ENCODE results near the gene PPP3R1.

The PPP3R1 gene

GRCh38 chr2:68226794-68227193, 25.5 kb downstream of the PPP3R1 start:
- H3K4me1 ChIP-seq (ENCODE audit: insufficient read depth, low read length) = peaks cover 67% of the 10 kb centered on the region
- peak overlapping the region; percentile 64 for H3K27ac ChIP-seq (ENCODE audit: low read depth, low read length)
- H3K4me3 ChIP-seq (ENCODE audit: low read depth in 1 of 2, low read length in 2 of 2) = no peak overlapping the region
- H3K27me3 ChIP-seq (ENCODE audit: control insufficient read depth in 1 of 2, insufficient read depth in 2 of 2, low read length in 2 of 2) = no peaks in the 10 kb centered on the region
- no peaks in the 10 kb centered on the region for H3K9me3 ChIP-seq (ENCODE audit: low read length)
- H3K36me3 ChIP-seq (ENCODE audit: insufficient read depth, low read length) = no peaks in the 10 kb centered on the region
- H3K9ac ChIP-seq (ENCODE audit: low read length) = no peak overlapping the region

GRCh38 chr2:68225119-68225632, 27.2 kb downstream of the PPP3R1 start:
- Histone ChIP-seq H3K27ac (ENCODE audit: low read depth, low read length) (no peak overlapping the region), H3K4me3 (ENCODE audit: low read depth in 1 of 2, low read length in 2 of 2) (no peak overlapping the region), H3K36me3 (ENCODE audit: insufficient read depth, low read length) (no peaks in the 10 kb centered on the region), H3K4me1 (ENCODE audit: insufficient read depth, low read length) (peaks cover 53% of the 10 kb centered on the region), H3K27me3 (ENCODE audit: control insufficient read depth in 1 of 2, insufficient read depth in 2 of 2, low read length in 2 of 2) (no peaks in the 10 kb centered on the region), H3K9ac (ENCODE audit: low read length) (no peak overlapping the region), H3K9me3 (ENCODE audit: low read length) (no peaks in the 10 kb centered on the region)

- no peak overlapping the region for H3K4me3 ChIP-seq (ENCODE audit: low read depth in 1 of 2, low read length in 2 of 2)
- no peak overlapping the region for H3K9ac ChIP-seq (ENCODE audit: low read length)
- no peaks in the 10 kb centered on the region for H3K27me3 ChIP-seq (ENCODE audit: control insufficient read depth in 1 of 2, insufficient read depth in 2 of 2, low read length in 2 of 2)
- no peak overlapping the region for H3K27ac ChIP-seq (ENCODE audit: low read depth, low read length)
- H3K4me1 ChIP-seq (ENCODE audit: insufficient read depth, low read length) = peaks cover 65% of the 10 kb centered on the region
- H3K9me3 ChIP-seq (ENCODE audit: low read length) = no peaks in the 10 kb centered on the region
- H3K36me3 ChIP-seq (ENCODE audit: insufficient read depth, low read length) = no peaks in the 10 kb centered on the region
Measured at GRCh38 chr2:68223419-68223818, 28.9 kb downstream of the PPP3R1 start.

- no peak overlapping the region for H3K9ac ChIP-seq (ENCODE audit: low read length)
- H3K4me1 ChIP-seq (ENCODE audit: insufficient read depth, low read length) = peaks cover 59% of the 10 kb centered on the region
- H3K9me3 ChIP-seq (ENCODE audit: low read length) = no peaks in the 10 kb centered on the region
- H3K36me3 ChIP-seq (ENCODE audit: insufficient read depth, low read length) = no peaks in the 10 kb centered on the region
- H3K4me3 ChIP-seq (ENCODE audit: low read depth in 1 of 2, low read length in 2 of 2) = no peak overlapping the region
- H3K27me3 ChIP-seq (ENCODE audit: control insufficient read depth in 1 of 2, insufficient read depth in 2 of 2, low read length in 2 of 2) = no peaks in the 10 kb centered on the region
- H3K27ac ChIP-seq (ENCODE audit: low read depth, low read length) = no peak overlapping the region
Measured at GRCh38 chr2:68222287-68222686, 30.0 kb downstream of the PPP3R1 start.

GRCh38 chr2:68218343-68218901, 33.9 kb downstream of the PPP3R1 start:
- no peak overlapping the region for H3K27ac ChIP-seq (ENCODE audit: low read depth, low read length)

GRCh38 chr2:68217729-68218128, 34.6 kb downstream of the PPP3R1 start:
- Histone ChIP-seq H3K36me3 (ENCODE audit: insufficient read depth, low read length) (no peaks in the 10 kb centered on the region), H3K4me3 (ENCODE audit: low read depth in 1 of 2, low read length in 2 of 2) (no peak overlapping the region), H3K9me3 (ENCODE audit: low read length) (no peaks in the 10 kb centered on the region), H3K4me1 (ENCODE audit: insufficient read depth, low read length) (peaks cover 34% of the 10 kb centered on the region), H3K9ac (ENCODE audit: low read length) (no peak overlapping the region), H3K27me3 (ENCODE audit: control insufficient read depth in 1 of 2, insufficient read depth in 2 of 2, low read length in 2 of 2) (no peaks in the 10 kb centered on the region), H3K27ac (ENCODE audit: low read depth, low read length) (no peak overlapping the region)

More at GRCh38 chr2:68218343-68218901, 33.9 kb downstream of the PPP3R1 start:
- no peak overlapping the region for H3K9ac ChIP-seq (ENCODE audit: low read length)
- no peaks in the 10 kb centered on the region for H3K9me3 ChIP-seq (ENCODE audit: low read length)
- no peaks in the 10 kb centered on the region for H3K36me3 ChIP-seq (ENCODE audit: insufficient read depth, low read length)
- no peak overlapping the region for H3K4me3 ChIP-seq (ENCODE audit: low read depth in 1 of 2, low read length in 2 of 2)
- H3K4me1 ChIP-seq (ENCODE audit: insufficient read depth, low read length) = peaks cover 38% of the 10 kb centered on the region
- H3K27me3 ChIP-seq (ENCODE audit: control insufficient read depth in 1 of 2, insufficient read depth in 2 of 2, low read length in 2 of 2) = no peaks in the 10 kb centered on the region

GRCh38 chr2:68216454-68217310, 35.6 kb downstream of the PPP3R1 start:
- H3K27me3 ChIP-seq (ENCODE audit: control insufficient read depth in 1 of 2, insufficient read depth in 2 of 2, low read length in 2 of 2) = no peaks in the 10 kb centered on the region
- H3K9me3 ChIP-seq (ENCODE audit: low read length) = no peaks in the 10 kb centered on the region
- H3K36me3 ChIP-seq (ENCODE audit: insufficient read depth, low read length) = peaks cover under 1% of the 10 kb centered on the region
- H3K9ac ChIP-seq (ENCODE audit: low read length) = no peak overlapping the region
- peaks cover 27% of the 10 kb centered on the region for H3K4me1 ChIP-seq (ENCODE audit: insufficient read depth, low read length)
- no peak overlapping the region for H3K4me3 ChIP-seq (ENCODE audit: low read depth in 1 of 2, low read length in 2 of 2)
- no peak overlapping the region for H3K27ac ChIP-seq (ENCODE audit: low read depth, low read length)

- Histone ChIP-seq H3K4me3 (ENCODE audit: low read depth in 1 of 2, low read length in 2 of 2) (no peak overlapping the region), H3K27ac (ENCODE audit: low read depth, low read length) (no peak overlapping the region), H3K9me3 (ENCODE audit: low read length) (no peaks in the 10 kb centered on the region), H3K4me1 (ENCODE audit: insufficient read depth, low read length) (peaks cover 20% of the 10 kb centered on the region), H3K36me3 (ENCODE audit: insufficient read depth, low read length) (peaks cover 5% of the 10 kb centered on the region), H3K27me3 (ENCODE audit: control insufficient read depth in 1 of 2, insufficient read depth in 2 of 2, low read length in 2 of 2) (no peaks in the 10 kb centered on the region), H3K9ac (ENCODE audit: low read length) (no peak overlapping the region)
Measured at GRCh38 chr2:68214381-68214780, 38.0 kb downstream of the PPP3R1 start.

- Histone ChIP-seq H3K4me3 (ENCODE audit: low read depth in 1 of 2, low read length in 2 of 2) (no peak overlapping the region), H3K9ac (ENCODE audit: low read length) (no peak overlapping the region), H3K9me3 (ENCODE audit: low read length) (no peaks in the 10 kb centered on the region), H3K36me3 (ENCODE audit: insufficient read depth, low read length) (peaks cover 5% of the 10 kb centered on the region), H3K27ac (ENCODE audit: low read depth, low read length) (no peak overlapping the region), H3K4me1 (ENCODE audit: insufficient read depth, low read length) (peaks cover 15% of the 10 kb centered on the region), H3K27me3 (ENCODE audit: control insufficient read depth in 1 of 2, insufficient read depth in 2 of 2, low read length in 2 of 2) (no peaks in the 10 kb centered on the region)
Measured at GRCh38 chr2:68206793-68207192, 45.5 kb downstream of the PPP3R1 start.

GRCh38 chr2:68203587-68203986, 48.7 kb downstream of the PPP3R1 start:
- Histone ChIP-seq H3K4me1 (ENCODE audit: insufficient read depth, low read length) (peaks cover 15% of the 10 kb centered on the region), H3K27ac (ENCODE audit: low read depth, low read length) (no peak overlapping the region), H3K9me3 (ENCODE audit: low read length) (no peaks in the 10 kb centered on the region), H3K9ac (ENCODE audit: low read length) (no peak overlapping the region), H3K4me3 (ENCODE audit: low read depth in 1 of 2, low read length in 2 of 2) (no peak overlapping the region), H3K27me3 (ENCODE audit: control insufficient read depth in 1 of 2, insufficient read depth in 2 of 2, low read length in 2 of 2) (no peaks in the 10 kb centered on the region), H3K36me3 (ENCODE audit: insufficient read depth, low read length) (no peaks in the 10 kb centered on the region)

- Histone ChIP-seq H3K4me3 (ENCODE audit: low read depth in 1 of 2, low read length in 2 of 2) (no peak overlapping the region), H3K27me3 (ENCODE audit: control insufficient read depth in 1 of 2, insufficient read depth in 2 of 2, low read length in 2 of 2) (no peaks in the 10 kb centered on the region), H3K9me3 (ENCODE audit: low read length) (no peaks in the 10 kb centered on the region)
Measured at GRCh38 chr2:68200157-68200787, 52.1 kb downstream of the PPP3R1 start.

More at GRCh38 chr2:68200157-68200787, 52.1 kb downstream of the PPP3R1 start:
- H3K9ac ChIP-seq (ENCODE audit: low read length) = no peak overlapping the region
- peaks cover 18% of the 10 kb centered on the region for H3K4me1 ChIP-seq (ENCODE audit: insufficient read depth, low read length)
- no peaks in the 10 kb centered on the region for H3K36me3 ChIP-seq (ENCODE audit: insufficient read depth, low read length)
- H3K27ac ChIP-seq (ENCODE audit: low read depth, low read length) = no peak overlapping the region

Measured in muscle layer of colon (tissue), 2 donors.